HG02678 (cell line): Measurements from ENCODE around the gene CCSER2.
A peak's percentile ranks its signal among the peaks of the same experiment; 100 is the strongest.
"Not testable (repeated sequence)": the region's sequence is repeated elsewhere in the genome, so short reads cannot be mapped to it uniquely, and the experiment has no call there.

Source experiments
- ATAC-seq: cut with Tn5 transposase; IDR thresholded peaks from one replicate; pipeline ENCODE4 v1.9.1; 2021; ENCODE audit warnings: mild to moderate bottlenecking, moderate library complexity; ENCODE audit not compliant: unreplicated experiment

CCSER2 gene

GRCh38 chr10:84342584-84342983 lies 14.2 kb downstream of the CCSER2 start:
- no peak for ATAC-seq

GRCh38 chr10:84343831-84344230 lies 15.4 kb downstream of the CCSER2 start:
- ATAC-seq: no peak

- no peak for ATAC-seq
Observed at GRCh38 chr10:84344526-84344925, 16.1 kb downstream of the CCSER2 start.

- not testable (repeated sequence) for ATAC-seq
Observed at GRCh38 chr10:84347575-84348002, 19.2 kb downstream of the CCSER2 start.

- ATAC-seq: no peak
Observed at GRCh38 chr10:84348447-84348846, 20.1 kb downstream of the CCSER2 start.

- no peak for ATAC-seq
Observed at GRCh38 chr10:84348860-84349259, 20.5 kb downstream of the CCSER2 start.

- ATAC-seq: peak; percentile 98
Observed at GRCh38 chr10:84352251-84352842, 24.0 kb downstream of the CCSER2 start.

GRCh38 chr10:84353052-84353803 lies 24.8 kb downstream of the CCSER2 start:
- no peak for ATAC-seq

GRCh38 chr10:84354623-84355022 lies 26.2 kb downstream of the CCSER2 start:
- ATAC-seq: no peak

- ATAC-seq: no peak
Observed at GRCh38 chr10:84355106-84355505, 26.7 kb downstream of the CCSER2 start.

- no peak for ATAC-seq
Observed at GRCh38 chr10:84356928-84357327, 28.5 kb downstream of the CCSER2 start.

GRCh38 chr10:84358743-84359142 lies 30.4 kb downstream of the CCSER2 start:
- ATAC-seq: no peak

GRCh38 chr10:84360637-84361365 lies 32.4 kb downstream of the CCSER2 start:
- no peak for ATAC-seq

GRCh38 chr10:84365335-84365881 lies 37.0 kb downstream of the CCSER2 start:
- no peak for ATAC-seq

- no peak for ATAC-seq
Observed at GRCh38 chr10:84366041-84366440, 37.7 kb downstream of the CCSER2 start.

- ATAC-seq: no peak
Observed at GRCh38 chr10:84367256-84367655, 38.9 kb downstream of the CCSER2 start.

- no peak for ATAC-seq
Observed at GRCh38 chr10:84368828-84369227, 40.4 kb downstream of the CCSER2 start.

GRCh38 chr10:84370283-84370682 lies 41.9 kb downstream of the CCSER2 start:
- ATAC-seq: no peak

GRCh38 chr10:84371944-84372343 lies 43.6 kb downstream of the CCSER2 start:
- no peak for ATAC-seq

GRCh38 chr10:84373000-84373399 lies 44.6 kb downstream of the CCSER2 start:
- ATAC-seq: no peak

- no peak for ATAC-seq
Observed at GRCh38 chr10:84374455-84374854, 46.1 kb downstream of the CCSER2 start.

GRCh38 chr10:84375011-84375410 lies 46.6 kb downstream of the CCSER2 start:
- ATAC-seq: no peak
